GM19328 (cell line): ENCODE data around the gene TRAF3IP1.
"Not testable (repeated sequence)": the region's sequence is repeated elsewhere in the genome, so short reads cannot be mapped to it uniquely, and the experiment has no call there.

Experiments
- ATAC-seq: cut with Tn5 transposase; IDR thresholded peaks from one replicate; pipeline ENCODE4 v1.9.1; 2021; ENCODE audit warnings: mild to moderate bottlenecking, moderate library complexity; ENCODE audit not compliant: unreplicated experiment

The TRAF3IP1 gene

DNA sequence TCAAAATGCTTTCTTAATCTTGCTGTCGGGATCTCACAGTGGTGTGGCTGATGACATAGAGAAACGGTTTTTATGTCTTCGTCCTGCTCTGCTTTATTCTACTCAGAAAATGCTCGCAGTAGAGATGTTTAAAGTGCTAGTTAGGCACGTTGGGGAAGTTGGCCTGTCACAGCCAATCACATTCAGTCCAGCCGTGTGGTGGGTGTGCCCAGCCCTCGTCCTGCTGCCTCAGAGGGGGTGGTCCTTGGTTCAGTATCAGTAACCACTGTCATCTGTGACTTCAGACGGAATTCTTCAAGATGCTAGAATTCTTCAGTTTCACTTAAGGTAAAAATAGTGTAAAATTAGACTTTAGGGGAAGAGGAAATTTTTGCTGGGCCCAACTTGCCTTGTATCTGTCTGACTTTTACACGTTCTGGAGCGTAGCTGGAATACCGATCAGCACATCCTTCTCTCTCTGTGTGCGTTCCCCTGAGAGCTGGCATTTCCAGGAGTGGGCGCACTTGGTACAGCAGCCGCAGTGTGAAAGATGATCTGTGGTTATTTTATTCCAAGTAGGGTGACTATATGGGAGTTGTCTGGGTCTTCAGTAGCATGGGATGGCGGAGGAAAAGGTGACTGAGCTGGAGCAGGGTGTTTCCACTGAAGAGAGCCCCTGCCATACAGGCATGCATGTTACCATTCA is 18.5 kb downstream of the TRAF3IP1 start:
- ATAC-seq, result no peak

DNA sequence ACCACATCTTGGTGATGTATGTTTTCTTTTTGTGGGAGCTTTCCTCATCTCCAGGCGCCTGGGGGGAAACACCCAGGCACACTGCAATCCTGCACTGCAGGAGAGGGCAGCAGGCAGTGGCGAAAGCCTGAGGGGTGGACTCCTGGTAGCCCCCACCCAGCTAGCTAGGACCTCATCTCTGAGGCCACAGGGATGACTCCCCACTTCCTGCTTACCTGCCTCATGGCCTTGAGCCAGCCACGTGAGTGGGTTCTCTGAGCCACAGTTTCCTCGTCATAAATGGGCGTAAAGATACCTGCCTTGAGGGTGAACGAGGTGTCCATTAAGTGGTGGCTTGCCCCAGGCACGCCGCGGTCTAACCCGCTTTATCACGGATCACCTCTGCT is 19.1 kb downstream of the TRAF3IP1 start:
- ATAC-seq, result no peak

DNA sequence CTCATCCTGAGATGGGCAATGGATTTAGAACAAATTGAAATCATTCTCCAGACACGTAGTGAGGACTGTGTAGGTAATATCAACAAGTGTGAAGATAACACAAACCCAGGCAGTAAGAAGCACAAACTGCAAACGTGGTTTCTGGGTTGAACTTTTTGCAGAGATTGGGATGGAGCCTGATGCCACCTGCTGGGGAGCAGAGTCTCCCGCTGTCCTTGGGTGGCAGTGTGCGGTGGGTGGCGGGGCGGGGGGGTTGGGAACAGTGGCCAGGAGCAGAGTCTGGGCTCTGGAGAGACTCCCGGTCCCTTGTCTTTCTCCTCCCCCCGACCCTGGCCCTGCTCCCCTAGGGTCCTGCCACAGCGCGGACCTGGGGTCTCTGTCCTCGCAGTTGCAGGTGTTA is 19.5 kb downstream of the TRAF3IP1 start:
- ATAC-seq, result no peak

DNA sequence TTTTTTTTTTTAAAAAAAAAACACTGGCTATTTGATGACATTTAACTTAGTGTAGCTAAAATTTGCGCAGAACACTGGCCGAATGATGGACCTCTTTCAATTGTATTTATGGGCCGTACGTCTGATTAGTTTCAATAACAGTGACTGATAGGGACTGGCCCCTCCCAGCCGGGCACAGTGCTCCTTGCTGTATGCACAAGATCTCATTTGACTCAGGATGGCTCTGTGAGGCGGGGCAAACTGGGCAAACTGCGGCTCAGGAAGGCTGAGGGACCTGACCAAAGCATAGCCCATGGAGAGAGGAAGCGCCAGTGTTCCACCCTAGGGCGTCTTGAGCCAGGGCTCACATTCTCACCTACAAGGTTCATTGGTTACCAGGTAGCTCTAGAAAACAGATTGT is 21.2 kb downstream of the TRAF3IP1 start:
- ATAC-seq, result no peak

DNA sequence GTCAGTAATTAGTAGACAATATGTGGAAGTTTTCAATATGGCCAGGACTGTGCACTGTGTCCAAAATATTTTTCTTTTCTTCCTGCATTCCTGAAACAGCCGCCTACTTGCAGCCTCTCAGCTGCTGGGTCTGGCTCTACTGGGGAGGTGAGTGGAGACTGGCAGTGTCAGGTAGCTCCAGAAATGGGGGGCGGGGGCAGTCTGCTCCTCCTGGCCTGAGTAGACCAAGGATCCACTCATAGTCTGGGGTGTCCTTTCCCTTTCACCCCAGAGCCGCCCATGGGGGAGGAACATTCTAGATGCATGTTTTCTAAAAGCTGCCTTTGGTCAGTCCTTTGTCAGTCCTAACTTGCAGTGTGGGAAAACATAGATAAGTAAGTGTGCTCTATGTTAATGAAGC is 23.7 kb downstream of the TRAF3IP1 start:
- no peak for ATAC-seq

DNA sequence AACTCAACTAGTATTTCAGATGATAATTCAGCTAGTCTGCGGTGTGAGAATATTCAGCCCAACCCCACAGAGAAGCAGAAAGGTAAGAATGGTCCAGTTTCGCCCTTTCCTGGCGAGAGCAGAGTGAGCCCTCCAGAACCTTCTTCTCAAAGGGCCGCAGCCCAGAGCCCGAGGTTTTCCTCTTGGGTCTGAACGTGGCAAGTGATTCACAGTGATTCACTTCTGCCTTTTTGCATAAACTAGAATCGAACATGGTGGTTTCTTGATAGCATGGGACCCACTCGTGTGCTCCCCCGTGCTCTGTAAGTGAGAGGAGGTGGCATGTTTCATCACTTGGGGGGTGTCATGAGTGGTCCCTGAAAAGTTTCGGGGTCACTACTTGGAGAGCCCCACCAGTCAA is 24.2 kb downstream of the TRAF3IP1 start:
- ATAC-seq, result no peak

DNA sequence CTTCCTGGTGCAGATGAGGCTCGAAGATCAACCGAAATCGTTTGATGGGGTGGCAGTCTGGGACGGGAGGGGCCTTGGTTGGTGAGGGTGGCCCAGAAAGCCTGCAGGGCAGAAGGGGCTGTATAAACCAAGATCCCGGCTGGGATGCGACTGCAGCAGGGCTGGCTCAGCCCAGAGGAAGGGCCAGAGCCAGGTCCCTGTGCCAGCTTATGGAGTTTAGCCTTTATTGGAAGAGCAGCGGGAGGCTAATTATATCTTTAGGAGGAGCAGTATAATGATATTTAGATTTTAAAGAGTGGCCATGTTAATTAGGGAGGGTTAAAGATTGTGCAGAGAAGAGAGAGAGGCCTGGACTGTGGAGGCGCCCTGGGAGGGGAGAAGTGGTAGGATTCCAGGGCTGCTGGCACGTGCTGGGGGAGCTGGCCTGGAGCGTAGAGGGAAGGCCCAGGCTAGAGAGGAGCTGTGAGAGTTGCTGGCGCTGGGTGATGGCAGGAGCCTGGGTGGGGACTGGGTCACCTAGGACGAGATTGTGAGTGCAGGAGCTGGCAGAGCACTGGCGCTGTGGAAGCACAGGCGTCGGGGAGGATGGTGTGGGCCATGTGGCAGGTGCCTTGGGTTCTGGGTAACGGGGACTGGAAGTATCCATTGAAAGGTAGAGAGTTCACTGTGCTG is 25.1 kb downstream of the TRAF3IP1 start:
- no peak for ATAC-seq

DNA sequence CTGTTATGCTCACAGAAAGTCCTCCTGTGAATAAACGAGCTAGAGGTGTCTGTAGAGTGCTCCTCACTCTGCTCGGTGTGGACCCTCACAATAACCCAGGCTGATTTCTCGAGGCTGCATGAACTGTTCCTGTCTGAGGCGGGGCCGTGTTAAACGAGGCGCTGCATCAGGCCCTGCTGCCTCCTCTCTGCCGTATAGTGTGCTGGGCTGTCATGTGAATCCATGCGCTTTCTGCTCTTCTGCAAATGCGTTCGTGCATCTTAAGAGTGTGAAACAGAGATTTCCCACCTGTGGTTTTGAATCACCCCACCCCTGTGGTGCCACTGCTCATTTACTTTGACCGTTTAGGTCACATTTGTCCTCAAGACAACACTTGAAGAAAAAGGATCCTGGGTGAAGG is 26.2 kb downstream of the TRAF3IP1 start:
- no peak for ATAC-seq

DNA sequence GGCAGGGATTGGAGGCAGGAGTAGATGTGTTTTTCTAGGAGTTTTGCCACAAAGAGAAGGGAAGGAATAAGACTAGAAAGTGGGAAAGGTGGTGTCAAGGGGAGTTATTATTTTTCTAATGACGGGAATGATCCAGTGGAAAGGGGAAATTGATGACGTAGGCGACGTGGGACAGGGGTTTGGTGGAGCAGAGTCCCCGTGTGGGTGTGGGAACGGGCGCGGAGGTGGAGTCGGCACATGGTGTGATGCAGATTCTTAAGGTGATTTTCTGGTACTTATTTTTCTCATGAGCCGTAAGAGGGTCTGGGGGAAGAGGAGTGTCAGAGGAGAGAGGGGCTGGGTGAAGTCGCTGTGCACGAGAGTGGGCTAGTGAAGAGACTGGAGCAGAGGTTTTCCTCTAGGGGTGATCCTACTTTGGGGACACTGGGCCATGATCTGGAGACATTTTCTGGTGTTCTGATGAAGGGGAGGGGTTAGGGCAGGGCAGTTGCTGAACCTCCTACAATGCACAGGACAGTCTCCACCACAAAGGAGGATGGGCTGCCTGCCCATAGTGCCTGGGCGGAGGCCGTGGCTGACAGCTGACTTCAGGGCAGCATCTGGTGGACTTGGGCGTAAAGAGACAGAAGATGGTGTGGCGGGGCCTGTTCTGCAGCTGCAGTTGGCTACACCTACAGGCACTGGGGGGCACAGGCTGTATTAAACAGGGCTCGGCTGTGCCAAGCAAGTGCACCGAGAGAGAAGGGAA is 30.0 kb downstream of the TRAF3IP1 start:
- ATAC-seq, result no peak

DNA sequence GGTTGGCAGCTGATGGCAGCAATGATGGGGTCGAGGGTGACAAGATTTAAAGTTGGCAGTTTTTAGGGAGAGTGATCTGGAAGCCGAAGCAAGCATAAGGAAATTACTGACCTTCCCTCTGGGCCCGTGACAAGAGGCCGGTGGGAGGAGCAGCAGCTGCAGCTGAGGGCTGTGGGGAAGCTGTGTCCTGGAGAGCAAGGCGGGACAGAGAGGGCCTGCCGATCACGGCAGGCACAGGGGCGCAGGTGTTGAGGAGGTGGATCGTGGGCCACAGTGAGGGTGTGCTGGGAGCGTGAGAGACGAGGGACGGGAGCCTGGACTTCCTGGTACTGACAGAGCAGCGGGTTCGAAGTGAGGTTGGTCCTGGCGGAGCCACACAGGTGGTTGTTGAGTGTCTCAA is 31.0 kb downstream of the TRAF3IP1 start:
- ATAC-seq, result no peak

DNA sequence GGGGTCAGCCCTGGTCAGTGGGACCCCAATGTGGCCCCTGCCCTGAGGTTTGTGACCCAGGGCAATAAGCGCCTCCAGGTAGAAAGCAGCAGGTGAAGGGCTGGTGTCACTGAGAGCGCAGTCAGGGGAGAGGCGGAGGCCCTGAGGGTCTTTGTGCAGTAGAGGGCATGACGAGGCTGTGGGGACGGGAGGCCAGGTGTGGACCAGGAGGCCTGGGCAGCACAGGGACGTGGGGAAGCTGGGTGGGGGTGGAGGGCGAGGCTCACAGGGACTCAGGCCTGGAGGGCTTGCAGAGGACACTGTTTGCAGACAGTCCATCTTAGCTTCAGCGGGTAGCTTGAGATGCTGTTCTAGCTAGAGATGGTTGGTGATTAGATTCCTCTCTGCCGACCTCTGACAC is 32.0 kb downstream of the TRAF3IP1 start:
- no peak for ATAC-seq

DNA sequence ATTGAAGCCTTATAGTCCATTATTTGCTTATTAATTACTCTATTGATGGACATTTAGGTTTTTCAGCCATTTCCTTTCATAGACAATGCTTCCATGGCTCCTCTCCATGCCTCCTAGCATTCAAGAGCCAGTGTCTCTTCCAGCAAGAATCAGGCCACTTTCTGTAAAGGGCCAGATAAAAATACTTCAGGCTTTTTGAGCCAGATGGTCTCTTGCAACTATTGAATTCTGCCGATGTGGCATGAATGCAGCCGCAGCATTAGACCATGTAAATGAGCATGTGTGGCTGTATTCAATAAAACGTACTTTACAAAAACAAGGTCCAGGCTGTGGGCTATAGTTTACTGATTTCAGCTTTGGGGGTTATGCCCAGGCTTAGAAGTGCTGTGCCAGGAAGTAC is 38.5 kb downstream of the TRAF3IP1 start:
- no peak for ATAC-seq

DNA sequence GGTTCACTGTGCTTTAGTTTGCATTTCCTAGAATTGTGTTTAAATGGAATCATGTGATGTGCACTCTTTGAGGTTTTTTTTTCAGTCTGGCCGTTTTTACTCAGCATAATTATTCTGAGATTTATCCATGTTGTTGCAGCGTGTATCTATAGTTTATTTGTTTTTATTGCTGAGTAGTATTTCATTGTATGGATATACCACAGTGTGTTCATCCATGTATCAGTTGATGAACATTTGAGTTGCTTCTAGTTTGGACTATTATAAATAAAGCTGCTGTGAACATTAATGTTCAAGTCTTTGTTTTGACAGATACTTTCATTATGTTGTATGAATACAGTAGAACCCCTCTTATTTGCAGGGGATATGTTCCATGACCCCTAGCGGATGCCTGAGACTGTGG is 39.1 kb downstream of the TRAF3IP1 start:
- ATAC-seq, result no peak

DNA sequence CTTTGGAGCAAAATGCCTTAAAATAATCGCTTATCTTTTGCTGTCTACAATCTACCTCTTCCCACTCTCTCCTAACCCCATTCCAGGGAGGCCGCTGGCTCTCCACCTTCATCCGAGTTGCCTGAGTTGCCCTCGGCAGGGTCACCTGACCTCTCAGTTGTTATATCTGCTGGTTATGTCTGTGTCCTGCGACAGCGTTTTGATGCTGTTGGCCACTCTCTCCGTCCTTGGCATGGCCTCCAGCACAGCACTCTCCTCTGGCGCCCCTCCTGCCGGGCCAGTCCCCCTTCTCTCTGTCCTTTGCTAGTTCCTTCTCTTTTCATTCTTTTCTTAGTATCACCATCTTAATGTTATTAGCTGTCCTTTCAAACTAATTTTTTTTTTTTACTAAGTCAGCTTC is 41.6 kb downstream of the TRAF3IP1 start:
- no peak for ATAC-seq

DNA sequence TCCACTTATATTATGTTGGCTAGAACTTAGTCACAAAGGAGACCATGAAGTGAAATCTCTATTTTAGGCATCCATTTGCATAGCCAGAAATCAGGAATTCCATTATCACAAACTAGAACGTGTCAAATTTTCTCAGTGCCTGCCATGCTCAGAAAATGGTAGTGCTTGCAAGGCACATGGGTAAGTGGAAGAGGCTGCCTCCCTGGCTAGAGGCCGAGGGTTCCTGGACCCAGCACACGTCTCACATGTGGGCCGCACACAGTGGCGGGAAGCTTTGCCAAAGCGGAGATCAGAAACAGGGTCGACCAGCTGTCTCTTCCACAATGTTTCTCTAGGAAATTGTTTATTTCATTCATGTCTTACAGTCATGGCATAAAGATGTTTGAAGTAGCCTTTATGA is 42.3 kb downstream of the TRAF3IP1 start:
- ATAC-seq, result no peak

DNA sequence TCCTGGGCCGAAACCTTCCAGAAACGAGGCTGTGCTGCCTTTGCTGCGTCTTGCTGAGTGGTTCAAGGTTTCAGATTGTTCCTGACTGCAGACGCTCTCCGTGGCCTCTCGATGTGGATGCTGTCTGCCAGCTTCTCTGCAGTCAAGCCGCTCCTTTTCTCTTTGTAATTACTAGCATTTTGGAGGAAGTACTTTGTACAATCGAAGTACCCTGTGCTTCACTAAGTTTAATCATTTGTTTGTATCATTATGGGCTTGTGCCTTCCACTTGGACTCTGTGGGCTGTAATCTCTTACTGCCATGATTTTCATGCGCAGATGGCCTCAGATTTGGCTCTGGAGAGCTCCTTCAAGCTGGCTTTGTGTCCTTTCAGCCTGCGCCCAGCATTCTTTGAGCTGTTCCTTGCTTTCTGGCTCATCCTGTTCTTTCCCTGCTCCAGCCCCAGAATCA is 49.3 kb downstream of the TRAF3IP1 start:
- ATAC-seq, result no peak

DNA sequence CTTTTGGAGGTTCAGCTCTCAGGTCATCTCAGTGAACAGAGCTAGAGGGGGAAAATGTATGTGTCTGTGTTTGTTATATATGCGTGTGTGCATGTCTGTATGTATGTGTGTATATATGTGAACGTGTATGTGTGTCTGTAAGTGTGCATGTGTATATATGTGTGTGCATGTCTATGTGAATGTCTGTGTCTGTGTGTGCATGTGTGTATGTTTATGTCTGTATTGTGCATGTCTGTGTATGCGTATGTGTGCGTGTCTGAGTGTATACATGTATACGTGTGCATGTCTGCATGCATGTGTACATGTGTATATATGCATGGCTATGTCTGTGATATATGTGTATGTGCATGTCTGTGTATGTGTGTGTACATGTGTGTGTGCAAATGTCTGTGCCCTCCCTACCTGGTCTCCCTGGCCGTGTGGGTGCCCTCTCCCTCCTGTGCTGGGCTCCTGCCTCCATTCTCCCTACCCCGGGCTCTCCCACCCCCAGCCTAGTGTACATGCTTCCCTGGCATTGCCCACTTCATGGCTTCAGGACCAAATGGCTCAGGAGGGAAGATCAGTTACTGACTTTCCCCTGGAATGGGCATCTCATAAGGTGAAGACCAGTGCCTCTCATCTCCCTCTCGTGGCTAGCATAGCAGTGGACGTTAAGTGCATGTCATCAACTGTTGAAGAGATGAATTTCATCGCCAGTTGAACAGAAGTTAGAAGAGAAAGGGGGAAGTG is 49.9 kb downstream of the TRAF3IP1 start:
- ATAC-seq, result no peak

DNA sequence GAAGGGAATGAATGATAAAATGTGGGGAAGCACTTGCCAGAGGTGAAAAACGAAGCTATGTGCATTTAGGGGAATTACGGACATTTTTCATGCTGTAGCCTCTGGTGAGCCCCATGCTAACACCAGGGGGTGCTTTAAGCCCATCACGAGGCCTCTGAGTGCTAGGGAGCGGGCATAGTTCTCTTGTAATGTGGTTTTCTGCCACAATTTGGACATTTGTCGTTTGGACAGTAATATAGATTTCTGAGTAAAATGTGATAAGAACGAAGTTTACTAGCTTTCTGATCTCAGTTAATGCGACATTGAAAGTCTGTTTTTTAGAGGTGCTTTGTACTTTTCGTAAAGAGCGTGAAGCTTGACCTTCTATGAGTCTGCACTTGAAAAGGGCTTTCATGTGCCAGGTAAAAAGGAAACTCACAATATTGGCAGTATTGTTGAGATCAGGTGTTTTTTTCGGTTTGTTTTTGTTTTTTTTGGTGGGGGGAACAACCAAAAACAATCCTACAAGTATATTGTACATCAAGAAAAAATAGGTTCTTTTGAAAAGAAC is 50.6 kb downstream of the TRAF3IP1 start:
- ATAC-seq, result no peak

DNA sequence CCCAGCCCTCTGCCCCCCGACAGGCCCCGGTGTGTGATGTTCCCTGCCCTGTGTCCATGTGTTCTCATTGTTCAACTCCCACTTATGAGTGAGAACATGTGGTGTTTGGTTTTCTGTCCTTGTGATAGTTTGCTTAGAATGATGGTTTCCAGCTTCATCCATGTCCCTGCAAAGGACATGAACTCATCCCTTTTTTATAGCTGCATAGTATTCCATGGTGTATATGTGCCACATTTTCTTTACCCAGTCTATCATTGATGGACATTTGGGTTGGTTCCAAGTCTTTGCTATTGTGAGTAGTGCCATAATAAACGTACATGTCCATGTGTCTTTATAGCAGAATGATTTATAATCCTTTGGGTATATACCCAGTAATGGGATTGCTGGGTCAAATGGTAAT is 52.0 kb downstream of the TRAF3IP1 start:
- ATAC-seq, result not testable (repeated sequence)

DNA sequence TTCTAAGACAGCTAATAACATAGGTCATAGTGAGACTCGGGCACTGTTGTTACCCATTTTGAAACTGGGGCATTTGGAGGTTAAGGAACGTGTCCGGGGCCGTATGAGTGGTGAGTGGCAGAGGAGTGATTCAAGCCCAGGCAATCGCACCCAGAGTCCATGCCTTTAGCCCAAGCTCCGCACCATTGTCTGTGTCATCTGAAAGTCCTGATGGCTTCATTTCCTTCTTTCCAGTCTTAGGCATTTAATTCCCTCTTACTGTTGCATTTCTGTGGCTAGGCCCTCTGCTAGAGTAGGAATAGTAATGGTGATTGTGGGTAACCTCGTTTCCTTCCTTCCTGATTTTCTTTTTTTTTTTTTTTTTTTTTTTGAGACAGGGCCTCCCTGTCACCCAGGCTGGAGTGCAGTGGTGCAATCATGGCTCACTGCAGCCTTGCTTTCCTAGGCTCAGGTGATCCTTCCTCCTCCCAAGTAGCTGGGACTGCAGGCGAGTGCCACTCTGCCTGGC is 56.6 kb downstream of the TRAF3IP1 start:
- ATAC-seq, result no peak
